Activated gamma-delta T cell (primary cell): Measurements from ENCODE around the gene HOMER2.

Source experiments
- DNase-seq: peaks from one replicate; lab custom pipeline; 2025; lab: John Stamatoyannopoulos, UW

HOMER2 gene

GRCh38 chr15:82856397-82857170, 95.9 kb downstream of the HOMER2 start:
- DNase-seq: no peak

GRCh38 chr15:82855286-82856100, 97.0 kb downstream of the HOMER2 start:
- no peak for DNase-seq

GRCh38 chr15:82854554-82854953, 98.0 kb downstream of the HOMER2 start:
- no peak for DNase-seq

GRCh38 chr15:82852941-82853561, 99.5 kb downstream of the HOMER2 start:
- DNase-seq: no peak

GRCh38 chr15:82851981-82852511, 100.5 kb downstream of the HOMER2 start:
- no peak for DNase-seq

- no peak for DNase-seq
These were observed 101.1 kb downstream of the HOMER2 start for GRCh38 chr15:82851306-82851850.

GRCh38 chr15:82850731-82851130, 101.8 kb downstream of the HOMER2 start:
- DNase-seq: no peak

- no peak for DNase-seq
These were observed 102.7 kb downstream of the HOMER2 start for GRCh38 chr15:82849556-82850512.

GRCh38 chr15:82848241-82848993, 104.1 kb downstream of the HOMER2 start:
- DNase-seq: no peak

- no peak for DNase-seq
These were observed 104.8 kb downstream of the HOMER2 start for GRCh38 chr15:82847703-82848102.

GRCh38 chr15:82846621-82847020, 105.9 kb downstream of the HOMER2 start:
- no peak for DNase-seq

- DNase-seq: no peak
These were observed 106.8 kb downstream of the HOMER2 start for GRCh38 chr15:82845686-82846085.

GRCh38 chr15:82843566-82843965, 109.0 kb downstream of the HOMER2 start:
- DNase-seq: no peak

- DNase-seq: no peak
These were observed 112.4 kb downstream of the HOMER2 start for GRCh38 chr15:82840166-82840565.

- DNase-seq: no peak
These were observed 113.4 kb downstream of the HOMER2 start for GRCh38 chr15:82839136-82839535.

- DNase-seq: no peak
These were observed 114.3 kb downstream of the HOMER2 start for GRCh38 chr15:82838096-82838735.

GRCh38 chr15:82835391-82835917, 117.1 kb downstream of the HOMER2 start:
- no peak for DNase-seq

GRCh38 chr15:82833362-82833682, 119.2 kb downstream of the HOMER2 start:
- no peak for DNase-seq

GRCh38 chr15:82832601-82833361, 119.7 kb downstream of the HOMER2 start:
- no peak for DNase-seq
